Activated CD4-positive, alpha-beta T cell treated with anti-CD3 and anti-CD28 coated beads for 1 hour (primary cell): ENCODE results near the gene MAPRE3.

Source experiments
- DNase-seq: peaks from one replicate; pipeline ENCODE4 v3.0.0-alpha.2; 2020

MAPRE3 gene

GRCh38 chr2:26951236-26951635 is 19.2 kb upstream of the MAPRE3 start:
- DNase-seq: no peak

GRCh38 chr2:26952374-26952773 is 18.1 kb upstream of the MAPRE3 start:
- DNase-seq: no peak

DNA sequence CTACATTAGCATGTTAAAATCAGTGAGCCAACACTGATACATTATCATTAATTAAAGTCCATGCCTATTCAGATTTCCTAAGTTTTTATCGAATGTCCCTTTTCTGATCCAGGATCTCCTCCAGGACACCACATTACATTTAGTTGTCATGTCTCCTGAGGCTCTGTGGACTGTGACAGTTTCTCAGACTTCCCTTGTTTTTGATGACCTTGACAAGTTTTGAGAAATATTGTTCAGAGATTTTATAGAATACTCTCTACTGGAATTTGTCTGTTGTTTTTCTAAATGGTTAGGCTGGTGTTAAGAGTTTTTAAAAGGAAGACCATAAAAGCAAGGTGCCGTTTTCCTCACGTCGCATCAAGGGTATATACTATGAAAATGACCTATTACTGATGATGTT is 16.3 kb upstream of the MAPRE3 start:
- no peak for DNase-seq

- DNase-seq: no peak
These were observed 13.4 kb upstream of the MAPRE3 start for GRCh38 chr2:26957041-26957440.

DNA sequence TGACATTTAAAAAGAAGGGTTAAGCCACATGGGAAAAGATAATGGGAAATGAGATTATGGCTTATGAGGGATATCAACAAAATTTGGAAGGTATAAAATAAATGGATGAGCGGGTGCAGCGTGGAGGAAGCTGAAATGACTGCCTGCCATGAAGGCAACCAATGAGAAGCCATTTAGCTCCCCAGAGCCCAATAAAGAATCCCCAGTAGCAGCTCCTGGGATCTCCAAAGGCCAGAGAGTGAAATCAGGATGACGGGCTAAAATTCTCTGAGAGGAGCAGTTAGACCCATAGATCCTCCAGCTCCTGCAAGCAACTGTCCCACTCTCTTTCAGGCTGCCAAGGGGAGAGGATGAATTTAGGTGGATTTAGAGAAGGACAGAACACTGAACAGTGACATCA is 12.9 kb upstream of the MAPRE3 start:
- no peak for DNase-seq

GRCh38 chr2:26959331-26959730 is 11.1 kb upstream of the MAPRE3 start:
- DNase-seq: no peak

- DNase-seq: no peak
These were observed 5.8 kb upstream of the MAPRE3 start for GRCh38 chr2:26964446-26965130.

DNA sequence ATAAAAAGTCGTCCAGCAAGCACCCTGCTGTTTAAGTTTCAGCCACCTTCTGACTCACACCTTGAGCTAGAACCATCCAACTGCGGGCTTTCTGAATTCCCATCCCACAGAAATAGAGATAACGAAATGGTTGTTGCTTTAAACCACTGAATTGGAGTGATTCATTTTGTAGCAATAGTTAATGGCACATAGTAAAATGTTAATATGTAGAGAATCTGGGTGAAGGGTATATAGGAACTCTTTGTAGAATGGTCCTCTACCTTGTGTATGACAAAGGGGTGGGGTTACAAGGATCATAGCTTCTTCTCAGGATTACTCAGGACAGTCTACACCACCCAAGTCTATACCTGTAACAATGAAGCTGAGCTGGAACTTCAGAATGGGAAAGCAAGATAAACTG is 2.4 kb upstream of the MAPRE3 start:
- DNase-seq: no peak

DNA sequence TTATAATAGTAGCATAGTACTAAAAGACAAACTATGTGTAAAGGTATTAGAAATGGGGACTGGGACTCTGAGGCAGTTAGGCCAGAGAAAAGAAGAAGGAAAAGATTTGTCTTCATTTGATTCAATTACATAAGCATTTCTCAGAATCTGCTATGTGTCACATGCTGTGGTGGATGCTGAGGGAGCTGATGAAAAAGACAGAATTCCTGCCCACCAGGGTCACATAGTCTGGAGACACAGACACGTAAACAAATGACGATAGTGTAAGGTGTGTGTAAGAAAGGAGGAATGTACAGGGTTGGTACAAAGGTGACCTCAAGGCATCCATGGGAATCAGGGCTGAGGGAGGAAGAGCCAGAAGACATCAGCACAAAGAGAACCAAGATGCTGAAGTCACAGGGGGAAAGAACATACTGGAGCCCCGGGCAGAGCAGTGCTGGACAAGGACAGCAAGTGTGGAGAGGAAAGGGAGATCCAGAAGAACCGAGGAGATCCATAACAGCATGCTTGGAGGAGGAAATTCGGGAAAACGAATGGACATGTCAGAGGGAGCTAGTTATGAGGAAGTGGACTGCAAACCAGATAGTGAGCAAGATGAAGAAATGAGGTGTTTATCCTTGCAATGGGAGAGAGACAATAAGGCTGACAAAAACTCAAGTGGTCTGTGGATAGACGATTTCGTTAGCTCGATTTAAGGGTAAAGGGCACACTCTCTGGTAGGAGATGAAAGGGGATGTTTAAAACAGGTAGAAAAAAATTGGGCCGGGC is 1.2 kb upstream of the MAPRE3 start:
- no peak for DNase-seq

- no peak for DNase-seq
These were observed 641 bp downstream of the MAPRE3 start for GRCh38 chr2:26970928-26971627.

- no peak for DNase-seq
These were observed 1.7 kb downstream of the MAPRE3 start for GRCh38 chr2:26971911-26972786.

- DNase-seq: no peak
These were observed 3.9 kb downstream of the MAPRE3 start for GRCh38 chr2:26974352-26974751.

GRCh38 chr2:26975102-26975501 is 4.7 kb downstream of the MAPRE3 start:
- DNase-seq: no peak

DNA sequence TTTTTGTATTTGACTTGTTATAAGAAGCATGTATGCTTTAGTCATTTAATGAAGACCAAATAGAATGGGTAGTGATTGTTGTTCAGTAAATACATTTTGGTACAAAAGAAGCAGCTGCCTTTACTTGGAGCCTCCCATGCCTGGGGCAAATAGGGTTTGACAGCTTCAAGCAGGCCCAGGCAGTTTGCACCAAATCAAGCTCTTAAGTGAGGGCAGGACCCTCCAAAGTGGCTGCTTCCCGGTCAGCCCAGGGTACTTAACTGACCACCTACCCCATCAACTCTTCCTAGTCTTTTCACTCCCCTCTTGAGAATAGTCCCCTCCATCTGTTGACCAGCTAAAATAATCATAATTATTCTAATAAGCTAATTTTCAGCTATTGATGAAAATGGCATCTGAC is 5.2 kb downstream of the MAPRE3 start:
- DNase-seq: no peak

DNA sequence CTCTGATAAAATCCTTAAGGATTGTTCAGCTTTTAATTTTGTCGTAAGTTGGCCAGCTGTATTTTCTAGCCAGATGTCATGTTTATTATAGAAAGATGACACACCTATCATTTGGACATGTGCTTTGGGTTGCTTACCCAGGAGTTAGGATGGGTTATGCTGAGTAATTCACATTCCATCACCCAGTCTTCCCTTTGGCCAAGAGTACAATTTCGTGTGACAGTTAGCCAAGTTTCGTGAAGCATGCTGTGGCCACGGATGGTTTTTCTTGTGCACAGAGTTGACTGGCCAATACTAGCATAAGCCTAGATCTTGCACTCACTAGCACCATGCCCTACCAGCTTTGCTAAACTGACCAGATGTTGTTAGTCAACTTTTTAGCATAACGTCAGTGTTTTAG is 5.8 kb downstream of the MAPRE3 start:
- DNase-seq: no peak

DNA sequence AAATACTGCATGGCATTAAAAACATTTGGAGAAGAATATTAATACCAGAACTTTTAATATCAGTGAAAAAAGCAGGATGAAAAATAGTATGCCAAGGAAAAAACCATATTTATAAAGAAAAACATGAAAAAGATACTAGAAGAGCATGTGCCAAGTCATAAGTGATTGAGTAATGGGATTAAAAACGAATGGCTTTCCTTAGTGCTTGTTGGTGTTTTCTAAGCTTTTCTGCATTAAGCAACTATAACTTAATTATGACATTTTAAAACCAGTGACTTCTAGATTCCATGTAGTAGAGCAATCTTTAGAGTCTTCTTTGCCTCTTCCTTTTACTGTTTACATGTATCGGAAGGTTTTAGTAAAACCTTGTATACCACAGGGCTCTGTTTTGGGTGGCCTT is 6.6 kb downstream of the MAPRE3 start:
- no peak for DNase-seq

- DNase-seq: no peak
These were observed 7.7 kb downstream of the MAPRE3 start for GRCh38 chr2:26978061-26978596.

DNA sequence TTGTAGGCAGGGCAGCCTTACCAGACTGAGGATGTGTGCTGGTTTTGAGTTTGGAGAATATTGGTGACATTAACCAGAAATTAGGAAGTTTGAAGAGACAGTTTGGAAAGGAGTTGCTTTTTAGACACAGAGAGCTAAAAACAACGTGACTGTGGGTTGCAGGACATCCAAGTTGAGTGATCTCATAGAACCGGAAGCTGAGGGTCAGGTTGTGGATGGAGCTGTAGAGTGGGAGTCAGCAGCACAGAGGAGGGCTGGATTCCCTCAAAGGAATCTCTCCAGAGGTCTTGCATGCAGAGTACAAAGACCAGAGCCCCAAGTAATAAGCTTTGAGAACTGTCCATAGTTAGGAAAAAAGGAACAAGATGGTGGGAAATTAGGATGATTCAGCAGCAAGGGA is 9.3 kb downstream of the MAPRE3 start:
- DNase-seq: no peak

DNA sequence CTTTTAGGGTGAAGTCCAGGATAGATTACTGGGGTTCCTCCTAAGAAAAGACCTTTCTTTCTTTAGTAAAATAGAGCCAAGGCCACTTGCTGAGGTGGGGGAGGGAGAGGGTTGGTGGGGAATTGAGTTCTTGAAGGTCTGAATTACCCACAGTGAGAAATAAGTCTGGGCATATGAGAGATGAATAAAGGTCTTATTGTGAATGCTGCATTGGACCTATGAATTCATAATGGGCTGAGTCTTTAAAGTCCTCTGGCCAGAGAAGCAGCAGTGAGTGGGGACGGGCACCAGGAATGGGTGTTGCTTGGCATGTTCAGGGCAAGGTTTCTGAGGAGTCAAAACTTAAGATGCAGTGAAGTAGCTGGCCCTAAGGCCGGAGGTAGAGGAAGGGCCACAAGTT is 10.5 kb downstream of the MAPRE3 start:
- DNase-seq: no peak

GRCh38 chr2:26982102-26982742 is 11.8 kb downstream of the MAPRE3 start:
- DNase-seq: no peak

DNA sequence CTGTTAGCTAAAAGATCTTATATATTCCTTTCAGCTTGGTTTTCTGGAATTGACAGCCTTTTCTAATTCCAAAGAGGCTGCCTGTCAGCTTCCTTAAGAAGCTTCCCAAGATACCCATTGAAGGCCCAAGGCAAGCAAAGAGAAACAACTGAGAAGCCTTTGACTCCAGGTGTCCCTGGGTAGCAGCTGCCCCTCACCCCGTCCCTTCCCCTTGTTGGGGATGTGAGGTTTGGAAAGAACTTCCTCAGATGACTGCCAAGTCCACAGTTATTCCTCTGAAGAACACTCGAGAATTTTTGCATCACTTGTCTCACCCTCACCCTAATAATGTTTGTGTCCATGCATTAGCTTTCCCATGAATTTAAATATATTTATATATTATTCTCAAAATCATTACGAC is 13.3 kb downstream of the MAPRE3 start:
- DNase-seq: no peak

DNA sequence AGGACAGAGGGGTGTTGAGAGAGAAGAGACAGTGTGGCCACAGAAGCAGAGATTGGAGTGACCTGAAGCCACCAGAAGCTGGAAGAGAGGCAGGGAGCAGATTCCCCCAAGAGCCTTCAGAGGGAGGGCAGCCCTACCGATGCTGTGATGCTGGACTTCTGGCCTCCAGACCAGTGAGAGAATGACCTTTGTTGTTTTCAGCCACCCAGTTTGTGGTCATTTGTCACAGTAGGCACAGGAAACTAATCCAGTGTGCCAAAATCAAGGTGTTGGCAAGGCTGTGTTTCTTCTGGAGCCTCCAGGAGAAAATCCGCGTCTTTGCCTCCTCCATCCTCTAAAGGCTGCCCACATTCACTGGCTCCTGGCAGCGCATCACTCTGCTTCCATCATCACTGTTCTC is 15.4 kb downstream of the MAPRE3 start:
- DNase-seq: no peak
